Motor neuron (in vitro differentiated cells): ENCODE results near the gene TSPO. TPM values are rescaled to one million over a fixed set of nuclear protein-coding genes. Genes with fewer than 3 reads are reported as not detected.

ENCODE experiments used
- ATAC-seq, 8 experiments: fragments of 200-7000 bp; cut with Tn5 transposase; replicated peaks in 6 of 8; 2 replicates each; pipeline ENCODE4 v1.8.0; 2021; ENCODE audit warnings: mild to moderate bottlenecking in 8 of 8, moderate library complexity in 8 of 8
- H3K27ac ChIP-seq, 2 donors: fragments of 250-450 bp; sonication (Bioruptor Pico); 2 replicates each; pipeline ENCODE4 v1.9.0; 2021; ENCODE audit warnings: antibody characterized with exemption in 2 of 2, mild to moderate bottlenecking in 2 of 2, moderate library complexity in 1 of 2
- H3K4me1 ChIP-seq, 2 donors: fragments of 250-450 bp; sonication (Bioruptor Pico); replicated peaks in 1 of 2; 2 replicates each; pipeline ENCODE4 v1.6.1; 2021; ENCODE audit warnings: antibody characterized with exemption in 2 of 2, mild to moderate bottlenecking in 2 of 2, moderate library complexity in 1 of 2
- H3K4me3 ChIP-seq, 5 donors: fragments of 250-450 bp; sonication (Bioruptor Pico); 2 replicates each; pipeline ENCODE4 v1.9.0; 2021; ENCODE audit warnings: antibody characterized with exemption in 5 of 5, mild to moderate bottlenecking in 5 of 5, moderate library complexity in 4 of 5
- WGBS, 10 experiments: fragments of 450-650 bp; shearing (Covaris generic); methylation state at CpG; one replicate each; pipeline ENCODE4 v1.0.0; 2022; 5-methylcytosine and 5-hydroxymethylcytosine counted together
- in situ Hi-C, 9 experiments: fragments of 400-800 bp; cut with MboI; loops; one replicate each; pipeline ENCODE4 v1.15.0; 2021; ENCODE audit warnings: low sequenced_read_pairs in 9 of 9, low pct_unique_long_range_greater_than_20kb in 2 of 9; ENCODE audit not compliant: unreplicated experiment in 9 of 9
- total RNA-seq, 8 experiments: library from RNA; unstranded; fragments of 300-600 nt; gene quantifications; 2 replicates each; pipeline versions ENCODE4 v1.2.3 to v1.2.4, GENCODE V29; 2022

TSPO gene
- total RNA-seq, 8 experiments from 2014 or later, result 1.00 to 336 (median 25.8) TPM

DNA sequence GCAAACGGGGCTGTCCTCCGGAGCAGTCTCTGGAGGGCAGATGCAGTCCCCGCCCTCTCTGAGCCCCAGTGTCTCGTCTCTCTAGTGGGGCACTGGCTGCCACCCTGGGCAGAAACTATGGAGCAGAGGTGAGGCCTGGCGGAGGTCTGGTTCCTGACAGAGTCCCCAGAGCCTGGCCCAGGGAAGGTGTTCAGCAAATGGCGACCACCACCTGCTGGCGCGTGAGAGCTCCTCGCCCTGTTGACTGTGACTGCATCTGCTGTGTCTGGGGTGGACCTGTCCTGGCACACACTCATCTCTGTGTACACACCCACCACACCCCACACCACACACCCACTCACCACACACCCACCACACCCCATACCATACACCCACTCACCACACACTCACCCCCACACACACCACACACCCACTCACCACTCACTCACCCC is 53.9 kb downstream of the TSPO start:
- in situ Hi-C loops, result no loop called here
- Histone ChIP-seq H3K27ac (no peak overlapping the region), H3K4me3 (no peak overlapping the region), H3K4me1 (no peaks in the 10 kb centered on the region)
- WGBS, 10 experiments, result 80 to 100% (median 100%) methylated on average over 1 to 3 of the region's 9 CpGs; no CpG with 5 or more reads in 7 of the 10 experiments
- peak in 1 of 8 experiments; percentile 4 for ATAC-seq

GRCh38 chr22:43205748-43206508 is 54.6 kb downstream of the TSPO start:
- ATAC-seq, result peak in 3 of 8 experiments; percentile 1 to 11 (median 4)
- in situ Hi-C loops, result no loop called here

GRCh38 chr22:43206509-43207161 is 55.3 kb downstream of the TSPO start:
- peak in 2 of 8 experiments; percentile 18 to 36 for ATAC-seq
- Histone ChIP-seq H3K4me1 (no peaks in the 10 kb centered on the region), H3K27ac (no peak overlapping the region), H3K4me3 (no peak overlapping the region)
- 14 to 100% (median 73%) methylated on average over 2 to 5 of the region's 23 CpGs; no CpG with 5 or more reads in 7 of the 10 experiments for WGBS, 10 experiments
- in situ Hi-C loops, result no loop called here

More at GRCh38 chr22:43205748-43206508, 54.6 kb downstream of the TSPO start:
- no peak overlapping the region for H3K4me3 ChIP-seq
- no peaks in the 10 kb centered on the region for H3K4me1 ChIP-seq
- WGBS, 10 experiments, result no CpG with 5 or more reads among the region's 5 CpGs
- H3K27ac ChIP-seq, result no peak overlapping the region

- H3K27ac ChIP-seq, result no peak overlapping the region
- no peak overlapping the region for H3K4me3 ChIP-seq
- WGBS, 10 experiments, result 60 to 100% (median 79%) methylated on average over 1 to 8 of the region's 13 CpGs; no CpG with 5 or more reads in 4 of the 10 experiments
- in situ Hi-C loops, result no loop called here
- no peaks in the 10 kb centered on the region for H3K4me1 ChIP-seq
- no peak for ATAC-seq
These were observed 56.0 kb downstream of the TSPO start for GRCh38 chr22:43207386-43207785.

- WGBS, 10 experiments, result 29 to 98% (median 85%) methylated on average over 3 to 9 of the region's 26 CpGs; no CpG with 5 or more reads in 4 of the 10 experiments
- Histone ChIP-seq H3K4me1 (peaks cover 0 to 2% of the 10 kb centered on the region in 2 donors), H3K27ac (no peak overlapping the region), H3K4me3 (no peak overlapping the region)
- ATAC-seq, result no peak
- in situ Hi-C loops, result no loop called here
These were observed 56.7 kb downstream of the TSPO start for GRCh38 chr22:43207849-43208702.

DNA sequence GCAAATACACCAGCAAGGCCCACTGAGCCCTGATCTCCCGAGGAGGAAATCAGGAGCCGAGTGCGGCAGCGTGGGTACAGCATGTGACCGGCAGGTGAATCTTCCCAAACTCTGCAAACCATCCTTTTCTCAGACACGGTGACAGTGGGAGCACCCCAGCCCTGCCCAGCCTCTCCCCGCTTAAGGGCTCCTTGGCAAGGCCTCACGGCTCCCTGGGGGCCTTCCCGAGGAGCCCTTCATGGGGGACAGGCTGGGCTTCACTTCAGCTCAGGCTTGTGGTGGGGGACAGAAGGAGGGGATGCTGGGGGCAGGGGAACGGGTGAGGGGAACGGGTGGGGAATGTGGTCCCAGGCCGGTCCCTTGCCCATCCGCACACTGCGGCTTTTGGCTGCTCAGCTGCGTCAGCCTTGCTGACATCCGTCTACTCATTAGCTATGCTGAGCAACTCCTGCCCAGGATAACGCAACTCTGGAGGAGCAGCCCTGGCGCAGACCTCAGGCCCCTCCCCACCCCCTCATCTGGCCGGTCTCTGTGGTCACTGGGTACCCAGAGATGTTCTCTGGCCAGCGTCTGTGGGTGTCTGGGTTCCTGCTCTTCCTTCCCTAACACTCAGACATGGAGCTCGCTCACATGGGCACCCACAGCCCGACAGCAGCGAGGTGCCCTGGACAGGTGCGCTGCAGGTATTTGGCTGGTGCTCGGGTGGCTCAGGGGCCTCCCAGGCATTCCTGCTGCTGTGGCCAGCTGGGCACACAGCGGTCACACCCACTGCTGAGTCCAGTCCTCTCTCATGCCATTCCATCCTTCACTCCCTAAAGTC is 57.6 kb downstream of the TSPO start:
- Histone ChIP-seq H3K4me3 (no peak overlapping the region), H3K27ac (no peak overlapping the region), H3K4me1 (peaks cover 0 to 5% of the 10 kb centered on the region in 2 donors)
- in situ Hi-C loops, result no loop called here
- 35 to 100% (median 89%) methylated on average over 2 to 5 of the region's 26 CpGs; no CpG with 5 or more reads in 6 of the 10 experiments for WGBS, 10 experiments
- ATAC-seq, result no peak

GRCh38 chr22:43209523-43209890 is 58.1 kb downstream of the TSPO start:
- H3K27ac ChIP-seq, result no peak overlapping the region
- WGBS, 10 experiments, result no CpG with 5 or more reads among the region's 15 CpGs
- in situ Hi-C loops, result no loop called here
- ATAC-seq, result no peak
- H3K4me1 ChIP-seq, result peaks cover 0 to 5% of the 10 kb centered on the region in 2 donors
- H3K4me3 ChIP-seq, result no peak overlapping the region

DNA sequence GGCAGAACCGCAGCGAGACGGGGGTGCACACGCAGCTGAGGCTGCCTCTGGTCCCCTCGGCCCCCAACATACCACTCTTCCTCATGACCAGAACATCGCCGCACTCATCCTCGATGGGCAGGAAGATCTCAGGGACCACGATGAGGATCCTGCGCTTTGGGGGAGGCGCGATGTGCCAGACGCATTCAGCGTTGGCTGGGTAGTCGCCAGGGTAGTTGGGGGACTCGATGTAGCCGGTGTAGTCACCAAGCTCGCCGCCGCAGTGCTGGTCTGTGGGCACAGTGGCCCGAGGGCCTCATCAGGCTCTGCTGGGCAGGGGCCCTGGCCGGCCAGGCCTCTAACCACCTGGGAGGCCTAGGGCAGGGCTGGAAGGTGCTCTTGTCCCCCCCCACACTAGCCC is 58.6 kb downstream of the TSPO start:
- H3K27ac ChIP-seq, result no peak overlapping the region
- ATAC-seq, result no peak
- 93 to 100% methylated on average over 1 to 8 of the region's 22 CpGs; no CpG with 5 or more reads in 8 of the 10 experiments for WGBS, 10 experiments

DNA sequence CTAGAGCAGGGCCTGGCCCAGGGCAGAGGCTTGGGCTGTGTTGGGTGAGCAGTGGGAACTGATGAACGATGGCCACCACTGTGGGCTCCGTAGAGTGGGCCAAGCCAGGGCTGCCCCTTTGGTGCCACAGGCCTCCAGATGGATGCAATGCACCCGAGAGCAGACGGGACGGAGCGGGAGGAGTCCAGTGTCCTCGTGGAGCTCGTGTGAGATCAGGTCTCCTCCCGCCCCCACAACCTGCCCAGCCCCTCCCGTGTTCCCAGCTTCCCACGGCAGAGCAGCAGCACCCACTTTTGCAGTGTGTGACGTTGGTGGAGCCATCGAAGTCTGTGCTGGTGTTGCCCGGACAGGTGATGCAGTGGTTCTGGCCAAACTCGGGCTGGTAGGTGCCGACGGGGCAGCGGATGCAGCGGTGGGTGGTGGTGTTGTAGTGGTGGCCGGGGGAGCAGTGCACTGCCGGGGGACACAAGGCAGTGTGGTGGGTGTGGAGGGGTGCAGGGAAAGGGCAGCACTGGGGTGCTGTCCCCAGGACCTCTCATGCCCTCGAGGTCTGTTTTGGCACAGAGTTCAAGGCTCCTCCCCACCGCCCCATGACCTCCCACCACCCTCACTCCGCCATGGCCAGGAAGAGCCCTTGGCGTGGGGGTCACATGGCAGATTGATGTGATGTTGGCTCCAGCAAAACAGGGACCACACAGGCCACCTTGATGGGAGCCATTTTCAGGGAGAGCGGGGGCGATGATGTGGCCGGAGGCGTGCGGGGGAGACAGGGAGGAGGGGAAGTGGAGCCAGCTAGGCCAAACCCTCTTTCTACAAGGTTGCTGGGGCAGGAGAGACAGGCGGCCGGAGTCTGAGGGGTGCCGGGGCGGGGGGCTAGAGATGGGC is 59.5 kb downstream of the TSPO start:
- ATAC-seq, result no peak
- WGBS, 10 experiments, result 60 to 92% methylated on average over 1 to 2 of the region's 34 CpGs; no CpG with 5 or more reads in 8 of the 10 experiments
- Histone ChIP-seq H3K4me3 (no peak overlapping the region), H3K4me1 (peaks cover 0 to 5% of the 10 kb centered on the region in 2 donors), H3K27ac (no peak overlapping the region)
- in situ Hi-C loops, result no loop called here

More for the DNA sequence above, 58.6 kb downstream of the TSPO start:
- Histone ChIP-seq H3K4me3 (no peak overlapping the region), H3K4me1 (peaks cover 0 to 5% of the 10 kb centered on the region in 2 donors)
- in situ Hi-C loops, result no loop called here

DNA sequence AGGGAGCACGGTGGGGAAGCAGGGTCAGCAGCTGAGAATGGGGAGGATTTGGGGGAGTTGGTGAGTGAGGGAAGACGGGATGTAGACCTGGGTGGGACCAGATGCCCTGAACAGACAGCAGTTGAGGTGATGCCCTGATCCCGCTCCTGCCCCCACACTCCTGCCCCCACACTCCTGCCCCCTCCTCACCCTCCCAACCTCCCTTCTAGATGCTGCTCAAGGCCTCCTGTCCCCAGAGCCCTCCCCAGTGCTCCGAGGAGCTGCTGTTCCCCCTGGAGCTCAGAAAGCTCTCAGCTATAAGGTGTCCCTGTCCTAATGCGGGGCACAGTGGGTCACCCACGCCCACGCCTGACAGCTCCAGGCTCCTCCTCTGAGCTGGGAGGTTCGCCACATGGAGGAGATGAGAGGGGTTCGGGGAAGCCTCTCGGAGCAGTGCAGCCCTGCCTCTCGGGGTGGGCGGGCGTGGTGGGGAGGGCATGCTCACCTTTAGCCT is 60.6 kb downstream of the TSPO start:
- ATAC-seq, result no peak
- Histone ChIP-seq H3K4me1 (peaks cover 0 to 5% of the 10 kb centered on the region in 2 donors), H3K27ac (no peak overlapping the region), H3K4me3 (no peak overlapping the region)
- WGBS, 10 experiments, result 40 to 83% (median 40%) methylated on average over 1 of the region's 13 CpGs; no CpG with 5 or more reads in 7 of the 10 experiments
- in situ Hi-C loops, result no loop called here

DNA sequence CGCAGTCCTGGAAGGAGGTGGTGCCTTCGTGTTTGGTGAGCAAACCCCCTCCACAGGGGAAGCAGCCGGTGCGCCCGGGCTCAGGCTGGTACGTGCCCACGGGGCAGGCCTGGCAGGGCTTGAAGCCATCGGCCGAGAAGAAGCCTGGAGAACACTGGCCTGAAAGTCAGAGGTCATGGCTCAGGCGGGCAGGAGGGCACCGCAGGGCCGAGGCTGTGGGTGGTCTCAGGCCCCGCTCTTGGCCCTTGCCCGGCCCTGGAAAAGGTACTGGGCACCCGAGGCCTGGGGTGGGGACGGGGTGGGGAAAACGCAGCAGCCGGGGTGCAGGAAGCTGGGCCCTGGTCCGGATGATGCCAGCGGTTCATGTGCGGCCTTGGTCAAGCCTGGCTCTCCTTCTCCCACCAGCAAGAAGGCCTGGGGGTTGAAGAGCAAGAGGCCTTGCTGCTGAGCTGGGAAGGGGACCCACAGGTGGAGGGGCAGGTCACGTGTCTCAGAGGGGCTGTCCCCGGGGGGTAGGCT is 61.1 kb downstream of the TSPO start:
- H3K4me1 ChIP-seq, result peaks cover 0 to 5% of the 10 kb centered on the region in 2 donors
- ATAC-seq, result no peak
- in situ Hi-C loops, result no loop called here
- no peak overlapping the region for H3K4me3 ChIP-seq
- no CpG with 5 or more reads among the region's 23 CpGs for WGBS, 10 experiments
- H3K27ac ChIP-seq, result no peak overlapping the region
